Peyer's patch (tissue), 4 donors: ENCODE data around the gene TMEM52B. TPM values are rescaled to one million over a fixed set of nuclear protein-coding genes. Genes with fewer than 3 reads are reported as not detected.
"Not testable (repeated sequence)": the region's sequence is repeated elsewhere in the genome, so short reads cannot be mapped to it uniquely, and the experiment has no call there.

Source experiments
- DNase-seq, 3 donors: peaks; one replicate each; pipeline ENCODE4 v3.0.0-alpha.2; 2017 to 2019
- H3K27ac ChIP-seq, 4 donors: fragments of 200-600 bp; sonication (generic); one replicate each; pipeline ENCODE4 v1.5.1; 2016 to 2019
- H3K27me3 ChIP-seq, 2 donors: fragments of 200-600 bp; sonication (generic); one replicate each; pipeline ENCODE4 v1.5.1; 2019
- H3K36me3 ChIP-seq, 3 donors: fragments of 200-600 bp; sonication (generic); one replicate each; pipeline ENCODE4 v1.5.1; 2016 to 2019
- H3K4me1 ChIP-seq, 4 donors: fragments of 200-600 bp; sonication (generic); one replicate each; pipeline ENCODE4 v1.5.1; 2016 to 2019
- H3K4me3 ChIP-seq, 4 donors: fragments of 200-600 bp; sonication (generic); 1 replicate in 3 of 4; 2 replicates in 1 of 4; pipeline ENCODE4 v1.5.1; 2016 to 2019; ENCODE audit warnings: mild to moderate bottlenecking in 1 of 4
- H3K9me3 ChIP-seq, 4 donors: fragments of 200-600 bp; sonication (generic); one replicate each; pipeline ENCODE4 v1.5.1; 2016 to 2019; ENCODE audit warnings: mild to moderate bottlenecking in 1 of 4
- CTCF ChIP-seq, 6 experiments: fragments of 450-650 bp in 4 of 6; fragments of 200-600 bp in 2 of 6; sonication (generic) in 1 of 6; IDR thresholded peaks; one replicate each; pipeline ENCODE4 v1.5.1; 2017 to 2019; ENCODE audit warnings: antibody characterized with exemption in 6 of 6, mild to moderate bottlenecking in 3 of 6, moderate library complexity in 1 of 6
- POLR2A ChIP-seq, 2 donors: fragments of 450-650 bp; IDR thresholded peaks; one replicate each; pipeline ENCODE4 v1.5.1; 2017; ENCODE audit warnings: antibody characterized with exemption in 2 of 2, mild to moderate bottlenecking in 2 of 2, moderate library complexity in 2 of 2
- total RNA-seq, 4 donors: library from RNA; depleted of rRNA; stranded (reverse); fragments of >200 nt; gene quantifications; one replicate each; pipeline ENCODE4 v1.1.0, GENCODE V29; 2016

Gene TMEM52B
- total RNA-seq, 4 donors from 2014 or later, result not detected

GRCh38 chr12:10182354-10183049 is 3.7 kb downstream of the TMEM52B start:
- TF ChIP-seq POLR2A (IDR thresholded peaks at IDR 0.05) (no peak), CTCF (IDR thresholded peaks at IDR 0.05) (no peak)
- no peak overlapping the region for H3K4me3 ChIP-seq
- no peak overlapping the region for H3K27ac ChIP-seq

GRCh38 chr12:10184261-10184843 is 5.5 kb downstream of the TMEM52B start:
- no peak for DNase-seq
- H3K4me3 ChIP-seq, result no peak overlapping the region
- no peaks in the 10 kb centered on the region for H3K27me3 ChIP-seq
- no peaks in the 10 kb centered on the region for H3K9me3 ChIP-seq
- no peak for TF ChIP-seq CTCF (IDR thresholded peaks at IDR 0.05)
- no peak for TF ChIP-seq POLR2A (IDR thresholded peaks at IDR 0.05)
- H3K27ac ChIP-seq, result no peak overlapping the region
- H3K4me1 ChIP-seq, result no peaks in the 10 kb centered on the region
- H3K36me3 ChIP-seq, result no peaks in the 10 kb centered on the region

More at GRCh38 chr12:10182354-10183049, 3.7 kb downstream of the TMEM52B start:
- no peaks in the 10 kb centered on the region for H3K4me1 ChIP-seq
- H3K27me3 ChIP-seq, result no peaks in the 10 kb centered on the region
- no peak for DNase-seq
- no peaks in the 10 kb centered on the region for H3K36me3 ChIP-seq
- no peaks in the 10 kb centered on the region for H3K9me3 ChIP-seq

- H3K4me1 ChIP-seq, result no peaks in the 10 kb centered on the region
- H3K27ac ChIP-seq, result no peak overlapping the region
- TF ChIP-seq CTCF (IDR thresholded peaks at IDR 0.05) (no peak), POLR2A (IDR thresholded peaks at IDR 0.05) (no peak)
- DNase-seq, result peak in 1 of 3 donors; percentile 58
- H3K27me3 ChIP-seq, result no peaks in the 10 kb centered on the region
- H3K4me3 ChIP-seq, result no peak overlapping the region
- H3K36me3 ChIP-seq, result no peaks in the 10 kb centered on the region
- no peaks in the 10 kb centered on the region for H3K9me3 ChIP-seq
Measured at GRCh38 chr12:10186299-10186698, 7.5 kb downstream of the TMEM52B start.

- H3K27me3 ChIP-seq, H3K4me1 ChIP-seq, H3K36me3 ChIP-seq, H3K27ac ChIP-seq, DNase-seq, H3K4me3 ChIP-seq, H3K9me3 ChIP-seq: not testable (repeated sequence)
Measured at GRCh38 chr12:10186958-10187357, 8.1 kb downstream of the TMEM52B start.

GRCh38 chr12:10189653-10190052 is 10.8 kb downstream of the TMEM52B start:
- Histone ChIP-seq H3K27ac (no peak overlapping the region), H3K36me3 (no peaks in the 10 kb centered on the region), H3K27me3 (no peaks in the 10 kb centered on the region), H3K4me1 (no peaks in the 10 kb centered on the region), H3K9me3 (no peaks in the 10 kb centered on the region), H3K4me3 (no peak overlapping the region)
- DNase-seq, result no peak
- TF ChIP-seq POLR2A (IDR thresholded peaks at IDR 0.05) (no peak), CTCF (IDR thresholded peaks at IDR 0.05) (no peak)

- Histone ChIP-seq H3K27ac (no peak overlapping the region), H3K27me3 (no peaks in the 10 kb centered on the region), H3K36me3 (no peaks in the 10 kb centered on the region), H3K4me1 (no peaks in the 10 kb centered on the region), H3K4me3 (no peak overlapping the region), H3K9me3 (no peaks in the 10 kb centered on the region)
- peak in 1 of 3 donors; percentile 82 for DNase-seq
- peak; percentile 33 to 87 (median 73) for TF ChIP-seq CTCF (IDR thresholded peaks at IDR 0.05)
- TF ChIP-seq POLR2A (IDR thresholded peaks at IDR 0.05), result no peak
Measured at GRCh38 chr12:10190558-10191388, 11.9 kb downstream of the TMEM52B start.
